Stomach smooth muscle (tissue), 2 donors: ENCODE measurements around the gene ARMC3.
A peak's percentile ranks its signal among the peaks of the same experiment; 100 is the strongest.

Experiments used
- H3K27ac ChIP-seq: one replicate; pipeline ENCODE4 v1.7.0; 2013; ENCODE audit warnings: mild to moderate bottlenecking, low read length, inconsistent platforms
- H3K27me3 ChIP-seq, 2 donors: one replicate each; pipeline ENCODE4 v1.7.0; 2013; ENCODE audit warnings: low read length in 2 of 2; ENCODE audit not compliant: insufficient read depth in 2 of 2, control insufficient read depth in 1 of 2
- H3K36me3 ChIP-seq, 2 donors: one replicate each; pipeline ENCODE4 v1.7.0; 2013; ENCODE audit warnings: low read length in 2 of 2; ENCODE audit not compliant: control insufficient read depth in 2 of 2, insufficient read depth in 2 of 2
- H3K4me1 ChIP-seq: one replicate; pipeline ENCODE4 v1.7.0; 2013; ENCODE audit warnings: low read length; ENCODE audit not compliant: control insufficient read depth, insufficient read depth
- H3K4me3 ChIP-seq, 2 donors: one replicate each; pipeline ENCODE4 v1.7.0; 2013; ENCODE audit warnings: low read length in 2 of 2
- H3K9ac ChIP-seq, 2 donors: one replicate each; pipeline ENCODE4 v1.7.0; 2013; ENCODE audit warnings: low read length in 2 of 2, mild to moderate bottlenecking in 1 of 2
- H3K9me3 ChIP-seq, 2 donors: one replicate each; pipeline ENCODE4 v1.7.0; 2013; ENCODE audit warnings: low read length in 2 of 2; ENCODE audit not compliant: control insufficient read depth in 2 of 2
- donor health status: healthy.
- donor health status: Pancreatic carcinoma.

The ARMC3 gene

GRCh38 chr10:23078114-23078513, 150.3 kb downstream of the ARMC3 start:
- Histone ChIP-seq H3K27me3 (no peaks in the 10 kb centered on the region), H3K4me1 (peaks cover 6% of the 10 kb centered on the region), H3K9me3 (no peaks in the 10 kb centered on the region), H3K4me3 (no peak overlapping the region), H3K9ac (no peak overlapping the region), H3K27ac (no peak overlapping the region), H3K36me3 (no peaks in the 10 kb centered on the region)

GRCh38 chr10:23079700-23080099, 151.8 kb downstream of the ARMC3 start:
- peaks cover 6% of the 10 kb centered on the region for H3K4me1 ChIP-seq
- H3K9me3 ChIP-seq: no peaks in the 10 kb centered on the region
- no peak overlapping the region for H3K27ac ChIP-seq
- H3K4me3 ChIP-seq: no peak overlapping the region
- no peak overlapping the region for H3K9ac ChIP-seq
- H3K36me3 ChIP-seq: no peaks in the 10 kb centered on the region
- H3K27me3 ChIP-seq: no peaks in the 10 kb centered on the region

GRCh38 chr10:23080262-23080661, 152.4 kb downstream of the ARMC3 start:
- Histone ChIP-seq H3K27ac (no peak overlapping the region), H3K27me3 (no peaks in the 10 kb centered on the region), H3K36me3 (no peaks in the 10 kb centered on the region), H3K9me3 (no peaks in the 10 kb centered on the region), H3K4me3 (no peak overlapping the region), H3K4me1 (peaks cover 6% of the 10 kb centered on the region), H3K9ac (no peak overlapping the region)

- Histone ChIP-seq H3K27ac (peak overlapping the region; percentile 46), H3K4me3 (peak overlapping the region in 1 of 2 donors; percentile 24), H3K27me3 (no peaks in the 10 kb centered on the region), H3K9me3 (no peaks in the 10 kb centered on the region), H3K9ac (no peak overlapping the region), H3K36me3 (no peaks in the 10 kb centered on the region), H3K4me1 (peaks cover 6% of the 10 kb centered on the region)
Observed at GRCh38 chr10:23081221-23081750, 153.4 kb downstream of the ARMC3 start.

GRCh38 chr10:23081891-23082290, 154.0 kb downstream of the ARMC3 start:
- H3K9me3 ChIP-seq: no peaks in the 10 kb centered on the region
- H3K27me3 ChIP-seq: no peaks in the 10 kb centered on the region
- H3K27ac ChIP-seq: peak overlapping the region; percentile 46
- H3K4me3 ChIP-seq: no peak overlapping the region
- H3K4me1 ChIP-seq: peaks cover 6% of the 10 kb centered on the region
- H3K9ac ChIP-seq: no peak overlapping the region
- H3K36me3 ChIP-seq: no peaks in the 10 kb centered on the region
